ENCODE data around the gene ZNF506. TPM values are rescaled to one million over a fixed set of nuclear protein-coding genes. Genes with fewer than 3 reads are reported as not detected.
"Not testable (repeated sequence)": the region's sequence is repeated elsewhere in the genome, so short reads cannot be mapped to it uniquely, and the experiment has no call there.

The ZNF506 gene
- total and polyA plus RNA-seq, 11 donors = 5.0 to 20.2 (median 11.6) TPM

DNA sequence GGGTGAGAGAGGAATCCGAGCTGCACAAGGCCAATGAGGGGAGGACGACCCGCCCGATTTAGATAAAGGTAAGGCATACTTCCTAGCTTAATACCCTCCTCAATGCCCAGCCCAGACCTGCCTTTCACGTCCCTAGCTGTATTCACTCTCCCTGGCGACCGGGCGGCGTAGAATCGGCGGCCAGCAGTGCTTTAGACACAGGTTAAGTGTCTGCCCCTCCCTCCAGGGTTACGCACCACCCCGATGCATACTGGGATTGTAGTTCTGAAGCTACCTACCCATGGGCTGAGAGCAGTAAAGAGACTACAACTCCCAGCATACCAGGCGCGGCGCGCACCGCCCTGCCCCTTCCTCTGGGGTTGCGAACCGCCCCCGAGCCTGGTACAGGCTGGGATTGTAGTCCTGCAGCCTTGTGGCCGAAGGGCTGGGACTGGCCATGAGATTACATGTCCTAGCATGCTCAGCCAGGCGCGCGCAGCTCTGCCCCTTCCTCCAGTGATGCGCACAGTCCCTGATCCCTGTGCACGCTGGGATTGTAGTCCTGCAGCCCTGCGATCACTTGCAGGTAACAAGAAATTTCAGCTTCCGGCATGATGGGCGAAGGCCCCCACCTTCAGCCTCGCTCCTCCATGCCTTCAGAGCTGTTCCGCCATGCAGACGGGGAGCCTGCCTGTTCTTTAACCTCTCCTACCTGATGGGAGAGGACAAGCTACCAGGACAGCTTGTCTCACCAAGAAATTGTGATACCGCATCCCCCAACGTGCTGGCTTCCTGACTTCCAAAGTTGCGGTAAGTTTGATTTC is 45.1 kb downstream of the ZNF506 start:
- TF ChIP-seq POLR2A (IDR thresholded peaks at IDR 0.05) = peak in 1 of 2 donors; percentile 64
- TF ChIP-seq, protein P1, sequence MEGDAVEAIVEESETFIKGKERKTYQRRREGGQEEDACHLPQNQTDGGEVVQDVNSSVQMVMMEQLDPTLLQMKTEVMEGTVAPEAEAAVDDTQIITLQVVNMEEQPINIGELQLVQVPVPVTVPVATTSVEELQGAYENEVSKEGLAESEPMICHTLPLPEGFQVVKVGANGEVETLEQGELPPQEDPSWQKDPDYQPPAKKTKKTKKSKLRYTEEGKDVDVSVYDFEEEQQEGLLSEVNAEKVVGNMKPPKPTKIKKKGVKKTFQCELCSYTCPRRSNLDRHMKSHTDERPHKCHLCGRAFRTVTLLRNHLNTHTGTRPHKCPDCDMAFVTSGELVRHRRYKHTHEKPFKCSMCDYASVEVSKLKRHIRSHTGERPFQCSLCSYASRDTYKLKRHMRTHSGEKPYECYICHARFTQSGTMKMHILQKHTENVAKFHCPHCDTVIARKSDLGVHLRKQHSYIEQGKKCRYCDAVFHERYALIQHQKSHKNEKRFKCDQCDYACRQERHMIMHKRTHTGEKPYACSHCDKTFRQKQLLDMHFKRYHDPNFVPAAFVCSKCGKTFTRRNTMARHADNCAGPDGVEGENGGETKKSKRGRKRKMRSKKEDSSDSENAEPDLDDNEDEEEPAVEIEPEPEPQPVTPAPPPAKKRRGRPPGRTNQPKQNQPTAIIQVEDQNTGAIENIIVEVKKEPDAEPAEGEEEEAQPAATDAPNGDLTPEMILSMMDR (IDR thresholded peaks at IDR 0.05) = peak in 2 of 12 donors; percentile 16 to 24
- peak; percentile 97 to 99 (median 98) for DNase-seq
- Histone ChIP-seq H3K27ac (peak overlapping the region in 11 of 12 donors; percentile 43 to 84 (median 70)), H3K4me3 (peak overlapping the region; percentile 45 to 90 (median 81)), H3K36me3 (no peaks in the 10 kb centered on the region), H3K4me1 (peaks cover 0 to 30% (median 15%) of the 10 kb centered on the region in 12 donors), H3K9me3 (no peaks in the 10 kb centered on the region), H3K27me3 (no peaks in the 10 kb centered on the region)
- 0 to 1% (median 1%) methylated on average over 29 to 36 of the region's 36 CpGs for WGBS, 4 donors
- peak; percentile 100 for ATAC-seq
- intact Hi-C loops (cut with DNase I) = loop anchor here in 4 of 10 donors (2.0 to 10.0 kb wide), 7 partner anchors 44 to 114 kb away; partner anchors contain the start of genes ATP13A1 (in 2 of the 4), ZNF14 (in 2 of the 4), ZNF101 (in 1 of the 4) and ZNF253 (in 1 of the 4)

DNA sequence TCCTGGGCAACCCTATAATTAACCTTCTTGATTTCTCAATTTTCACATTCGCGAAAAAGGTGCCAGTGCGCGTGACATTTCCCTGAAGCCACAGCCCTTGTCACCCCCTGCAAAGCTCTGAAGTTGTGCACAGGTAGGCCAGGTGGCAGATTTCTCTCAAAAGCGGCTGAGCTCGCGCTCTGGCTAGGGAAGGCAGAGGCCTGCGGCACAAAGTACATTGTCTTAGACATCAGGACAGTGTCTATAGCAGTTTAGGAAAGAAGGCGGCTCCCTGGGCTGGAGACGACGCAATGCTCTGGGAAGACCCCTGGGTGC is 45.7 kb downstream of the ZNF506 start:
- Histone ChIP-seq H3K9me3 (no peaks in the 10 kb centered on the region), H3K4me3 (peak overlapping the region; percentile 45 to 90 (median 81)), H3K27ac (peak overlapping the region in 11 of 12 donors; percentile 38 to 84 (median 70)), H3K4me1 (peaks cover 0 to 30% (median 15%) of the 10 kb centered on the region in 12 donors), H3K36me3 (no peaks in the 10 kb centered on the region), H3K27me3 (no peaks in the 10 kb centered on the region)
- 0 to 7% (median 3%) methylated on average over 7 to 11 of the region's 11 CpGs for WGBS, 4 donors
- intact Hi-C loops (cut with DNase I) = loop anchor here in 4 of 10 donors (2.0 to 10.0 kb wide), 7 partner anchors 43 to 114 kb away; partner anchors contain the start of genes ATP13A1 (in 2 of the 4), ZNF14 (in 2 of the 4), ZNF101 (in 1 of the 4) and ZNF253 (in 1 of the 4)
- TF ChIP-seq, protein P1 (IDR thresholded peaks at IDR 0.05) = no peak
- TF ChIP-seq POLR2A (IDR thresholded peaks at IDR 0.05) = no peak
- ATAC-seq (no peak), DNase-seq (no peak)

GRCh38 chr19:19774354-19775033 is 47.1 kb downstream of the ZNF506 start:
- ATAC-seq = no peak
- DNase-seq = no peak
- Histone ChIP-seq H3K27me3 (no peaks in the 10 kb centered on the region), H3K4me3 (no peak overlapping the region), H3K4me1 (peaks cover 0 to 30% (median 15%) of the 10 kb centered on the region in 12 donors), H3K9me3 (no peaks in the 10 kb centered on the region), H3K27ac (no peak overlapping the region), H3K36me3 (no peaks in the 10 kb centered on the region)
- 88 to 90% (median 89%) methylated on average over 14 of the region's 14 CpGs for WGBS, 4 donors
- TF ChIP-seq, protein P1 (IDR thresholded peaks at IDR 0.05) = no peak
- no peak for TF ChIP-seq POLR2A (IDR thresholded peaks at IDR 0.05)
- intact Hi-C loops (cut with DNase I) = loop anchor here in 3 of 10 donors (5.0 to 10.0 kb wide), 5 partner anchors 42 to 112 kb away; partner anchors contain the start of genes ATP13A1 (in 2 of the 3), ZNF101 (in 1 of the 3), ZNF14 (in 1 of the 3) and ZNF253 (in 1 of the 3)

DNA sequence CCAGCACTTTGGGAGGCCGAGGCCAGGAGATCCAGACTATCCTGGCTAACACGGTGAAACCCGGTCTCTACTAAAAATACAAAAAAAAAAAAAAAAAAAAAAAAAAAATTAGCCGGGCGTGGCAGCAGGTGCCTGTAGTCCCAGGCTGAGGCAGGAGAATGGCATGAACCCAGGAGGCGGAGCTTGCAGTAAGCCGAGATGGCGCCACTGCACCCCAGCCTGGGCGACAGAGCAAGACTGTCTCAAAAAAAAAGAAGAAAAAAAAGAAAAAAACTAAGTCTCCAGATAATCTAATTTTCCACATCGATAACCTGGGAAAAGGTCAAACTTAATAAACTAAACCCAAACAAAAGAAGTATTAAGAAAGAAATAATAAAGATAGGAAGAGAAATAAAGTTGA is 49.6 kb downstream of the ZNF506 start:
- H3K36me3 ChIP-seq, H3K9me3 ChIP-seq, H3K4me3 ChIP-seq, ATAC-seq, H3K27me3 ChIP-seq, DNase-seq, H3K27ac ChIP-seq: not testable (repeated sequence)
- peaks cover 0 to 14% (median 7%) of the 10 kb centered on the region in 12 donors for H3K4me1 ChIP-seq
- 75 to 83% (median 79%) methylated on average over 10 of the region's 10 CpGs for WGBS, 4 donors
- intact Hi-C loops (cut with DNase I) = loop anchor here in 1 of 10 donors (10.0 kb wide), 1 partner anchor 107 kb away; the partner anchor contains the start of genes ATP13A1 and ZNF101

GRCh38 chr19:19769971-19770370 is 51.6 kb downstream of the ZNF506 start:
- WGBS, 4 donors = 94 to 96% (median 96%) methylated on average over 21 to 28 of the region's 28 CpGs
- not testable (repeated sequence) for H3K4me3 ChIP-seq, H3K9me3 ChIP-seq, H3K36me3 ChIP-seq, H3K27ac ChIP-seq, H3K27me3 ChIP-seq, ATAC-seq, H3K4me1 ChIP-seq, DNase-seq
- intact Hi-C loops (cut with DNase I) = loop anchor here in 1 of 10 donors (10.0 kb wide), 1 partner anchor 105 kb away; the partner anchor contains the start of genes ATP13A1 and ZNF101

Data from heart left ventricle (tissue), 16 donors.